Adipocyte (in vitro differentiated cells): ENCODE results near the gene SRD5A3.
A peak's percentile ranks its signal among the peaks of the same experiment; 100 is the strongest.

Source experiments
- DNase-seq: peaks from one replicate; pipeline ENCODE4 v3.0.0-alpha.2; 2015; ENCODE audit warnings: low read depth
- H3K27me3 ChIP-seq: replicated peaks from 2 replicates; pipeline ENCODE4 v1.7.0; 2013; ENCODE audit warnings: mild to moderate bottlenecking, low read length, moderate library complexity; ENCODE audit not compliant: control insufficient read depth, insufficient read depth
- H3K36me3 ChIP-seq: 2 replicates; pipeline ENCODE4 v1.7.0; 2013; ENCODE audit warnings: low read length, mild to moderate bottlenecking, moderate library complexity; ENCODE audit not compliant: control insufficient read depth, insufficient read depth, severe bottlenecking
- H3K4me1 ChIP-seq: 2 replicates; pipeline ENCODE4 v1.7.0; 2013; ENCODE audit warnings: mild to moderate bottlenecking, low read length, moderate library complexity; ENCODE audit not compliant: control insufficient read depth, insufficient read depth
- H3K4me3 ChIP-seq: 2 replicates; pipeline ENCODE4 v1.7.0; 2013; ENCODE audit warnings: mild to moderate bottlenecking, low read length, moderate library complexity
- H3K9ac ChIP-seq: 2 replicates; pipeline ENCODE4 v1.7.0; 2013; ENCODE audit warnings: mild to moderate bottlenecking, low read length, moderate library complexity
- H3K9me3 ChIP-seq: 2 replicates; pipeline ENCODE4 v1.7.0; 2013; ENCODE audit warnings: mild to moderate bottlenecking, low read length, moderate library complexity; ENCODE audit not compliant: control insufficient read depth

Gene SRD5A3

DNA sequence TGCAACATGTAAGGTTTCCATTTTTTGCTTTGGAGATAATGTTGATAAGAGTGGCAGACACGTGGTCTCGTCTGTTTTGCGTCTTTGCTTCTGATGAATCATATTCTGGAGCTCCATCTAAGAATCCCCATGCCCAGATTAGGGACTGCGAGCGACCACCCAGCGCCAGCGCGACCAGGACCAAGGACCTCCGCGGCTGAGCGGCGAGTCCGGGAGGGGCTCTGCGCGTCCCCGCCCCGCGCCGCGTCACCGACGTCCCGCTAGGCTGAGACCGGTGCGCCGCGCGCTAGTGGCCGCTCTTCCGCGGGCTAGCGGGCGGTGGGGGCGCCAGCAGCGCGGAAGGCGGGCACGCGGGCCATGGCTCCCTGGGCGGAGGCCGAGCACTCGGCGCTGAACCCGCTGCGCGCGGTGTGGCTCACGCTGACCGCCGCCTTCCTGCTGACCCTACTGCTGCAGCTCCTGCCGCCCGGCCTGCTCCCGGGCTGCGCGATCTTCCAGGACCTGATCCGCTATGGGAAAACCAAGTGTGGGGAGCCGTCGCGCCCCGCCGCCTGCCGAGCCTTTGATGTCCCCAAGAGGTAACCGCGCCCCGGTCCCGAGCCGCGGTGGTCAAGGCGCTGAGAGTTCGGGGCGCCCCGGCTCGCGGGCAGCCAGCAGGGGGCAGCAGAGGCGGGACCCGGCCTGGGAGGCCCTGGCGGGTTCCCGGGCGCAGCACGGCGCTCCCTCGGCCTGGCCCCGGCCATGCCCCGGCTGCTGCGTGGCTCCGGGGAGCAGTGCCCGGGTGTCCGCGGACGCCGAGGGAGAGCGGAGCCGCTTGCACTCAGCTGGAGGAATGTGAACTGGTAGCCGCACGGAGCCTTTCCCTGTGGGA lies at the start of gene SRD5A3:
Gene SRD5A3 (plus strand): TSS at position 263 of the 871 bp plus-strand sequence. CDS start 95 bp downstream, at position 358.
- Histone ChIP-seq H3K4me3 (peak within 1 kb of the TSS; percentile 89), H3K9me3 (no peaks in the 10 kb centered on the region), H3K9ac (peak within 1 kb of the TSS; percentile 91), H3K36me3 (no peaks in the 10 kb centered on the region), H3K27me3 (no peaks in the 10 kb centered on the region), H3K4me1 (peaks cover 36% of the 10 kb centered on the region)
- DNase-seq = peak; percentile 93

DNA sequence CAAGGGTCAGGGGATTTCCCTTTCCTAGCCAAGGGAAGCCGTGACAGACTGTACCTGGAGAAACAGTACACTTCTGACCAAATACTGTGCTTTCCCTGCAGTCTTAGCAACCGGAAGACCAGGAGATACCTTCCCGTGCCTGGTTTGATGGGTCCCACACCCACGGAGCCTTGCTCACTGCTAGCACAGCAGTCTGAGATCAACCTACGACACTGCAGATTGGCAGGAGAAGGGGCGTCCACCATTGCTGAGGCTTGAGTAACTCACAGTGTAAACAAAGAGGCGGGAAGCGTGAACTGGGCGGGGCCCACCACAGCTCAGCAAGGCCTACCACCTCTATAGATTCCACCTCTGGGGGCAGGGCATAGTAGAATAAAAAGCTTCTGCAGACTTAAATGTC lies 48.7 kb upstream of the SRD5A3 start:
- Histone ChIP-seq H3K4me3 (no peak overlapping the region), H3K9me3 (peaks cover 3% of the 10 kb centered on the region), H3K27me3 (no peaks in the 10 kb centered on the region), H3K4me1 (peaks cover 12% of the 10 kb centered on the region), H3K36me3 (no peaks in the 10 kb centered on the region), H3K9ac (no peak overlapping the region)
- no peak for DNase-seq

DNA sequence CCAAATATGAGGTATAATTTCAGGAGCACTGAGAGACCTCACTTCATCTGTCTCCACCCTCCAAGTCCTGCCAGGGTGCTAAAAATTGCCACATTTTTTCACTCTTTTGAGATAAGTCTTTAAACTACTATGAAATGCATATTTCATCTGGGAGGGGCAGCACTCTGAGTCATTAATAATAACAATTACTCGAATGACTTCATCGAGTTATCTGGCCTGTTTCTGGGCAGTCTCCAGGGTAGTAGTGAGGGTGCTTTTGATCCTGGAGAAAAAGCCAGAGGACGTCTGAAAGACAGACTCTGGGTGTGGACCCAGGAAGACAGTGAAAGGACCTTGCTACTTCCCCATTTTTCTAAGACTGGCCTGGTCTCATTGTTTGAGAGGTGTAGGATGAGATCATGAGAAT lies 42.3 kb upstream of the SRD5A3 start:
- H3K27me3 ChIP-seq = no peaks in the 10 kb centered on the region
- H3K36me3 ChIP-seq = no peaks in the 10 kb centered on the region
- no peak overlapping the region for H3K4me3 ChIP-seq
- H3K9ac ChIP-seq = no peak overlapping the region
- no peaks in the 10 kb centered on the region for H3K4me1 ChIP-seq
- H3K9me3 ChIP-seq = no peaks in the 10 kb centered on the region
- peak; percentile 35 for DNase-seq

DNA sequence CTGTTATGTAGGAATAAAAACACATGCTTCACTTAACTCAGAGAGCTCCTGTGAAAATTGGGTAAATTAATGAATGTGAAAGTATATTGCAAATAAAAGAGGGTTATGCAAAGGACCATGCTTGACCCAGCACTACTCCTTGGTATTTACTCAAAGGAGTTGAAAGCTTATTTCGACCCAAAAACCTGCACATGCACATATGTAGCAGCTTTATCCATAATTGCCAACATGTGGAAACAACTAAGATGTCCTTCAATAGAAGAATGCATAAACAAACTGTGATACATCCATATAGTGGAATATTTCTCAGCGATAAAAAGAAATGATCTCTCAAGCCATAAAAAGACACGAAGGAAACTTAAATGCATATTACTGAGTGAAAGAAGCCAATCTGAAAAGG lies 41.7 kb upstream of the SRD5A3 start:
- H3K4me3 ChIP-seq = no peak overlapping the region
- H3K9me3 ChIP-seq = no peaks in the 10 kb centered on the region
- no peaks in the 10 kb centered on the region for H3K36me3 ChIP-seq
- no peaks in the 10 kb centered on the region for H3K27me3 ChIP-seq
- peak; percentile 11 for DNase-seq
- H3K4me1 ChIP-seq = no peaks in the 10 kb centered on the region
- no peak overlapping the region for H3K9ac ChIP-seq

DNA sequence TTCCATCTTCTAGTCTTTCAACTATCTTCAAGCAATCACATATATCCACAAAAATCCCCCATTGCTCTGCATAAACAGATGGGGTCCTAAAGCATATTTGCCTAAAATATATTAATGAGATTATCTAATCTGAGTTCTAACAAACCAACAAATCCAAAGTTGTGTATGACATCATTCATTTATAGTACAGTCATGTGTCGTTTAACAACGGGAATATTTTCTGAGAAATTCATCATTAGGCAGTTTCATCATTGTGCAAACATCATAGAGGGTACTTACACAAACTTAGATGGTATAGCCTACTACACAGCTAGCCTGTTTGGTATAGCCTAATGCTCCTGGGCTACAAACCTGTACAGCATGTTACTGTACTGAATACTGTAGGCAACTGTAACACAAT lies 38.0 kb upstream of the SRD5A3 start:
- no peak overlapping the region for H3K9ac ChIP-seq
- no peaks in the 10 kb centered on the region for H3K27me3 ChIP-seq
- H3K9me3 ChIP-seq = no peaks in the 10 kb centered on the region
- no peak overlapping the region for H3K4me3 ChIP-seq
- H3K4me1 ChIP-seq = peaks cover 2% of the 10 kb centered on the region
- DNase-seq = no peak
- H3K36me3 ChIP-seq = no peaks in the 10 kb centered on the region

DNA sequence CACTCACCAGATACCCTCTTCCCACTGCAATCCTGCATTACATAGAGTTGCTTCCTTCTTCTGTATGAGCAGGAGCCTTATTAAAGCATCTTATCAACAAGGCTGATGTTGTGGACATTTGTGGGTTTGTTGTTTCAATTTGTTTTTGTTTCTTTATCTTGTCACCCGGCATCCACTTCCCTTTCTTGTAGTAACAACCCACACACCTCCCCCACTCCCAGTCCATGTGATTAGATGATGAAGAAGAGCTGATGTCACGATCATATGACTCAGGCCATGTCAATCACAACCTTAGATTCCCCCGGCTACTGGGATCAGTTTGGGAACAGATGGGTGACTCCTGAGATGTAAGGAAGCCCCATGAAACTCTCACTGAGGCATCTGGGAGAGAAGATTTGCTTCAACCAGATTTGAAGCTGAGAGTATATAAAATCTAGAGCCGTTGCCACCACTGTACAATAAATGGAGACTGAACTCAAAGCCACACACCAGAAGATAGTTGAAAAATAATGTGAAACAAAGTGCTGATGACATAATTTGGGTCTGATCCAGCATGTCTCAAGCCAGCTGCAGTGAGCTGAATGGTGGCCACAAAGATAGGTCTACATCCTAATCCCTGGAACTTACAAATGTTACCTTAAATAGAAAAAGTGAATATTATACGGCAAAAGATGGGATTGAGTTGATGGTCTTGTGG lies 34.1 kb upstream of the SRD5A3 start:
- no peak overlapping the region for H3K9ac ChIP-seq
- H3K4me1 ChIP-seq = peaks cover 2% of the 10 kb centered on the region
- H3K27me3 ChIP-seq = no peaks in the 10 kb centered on the region
- no peaks in the 10 kb centered on the region for H3K9me3 ChIP-seq
- H3K4me3 ChIP-seq = no peak overlapping the region
- no peaks in the 10 kb centered on the region for H3K36me3 ChIP-seq
- DNase-seq = no peak

DNA sequence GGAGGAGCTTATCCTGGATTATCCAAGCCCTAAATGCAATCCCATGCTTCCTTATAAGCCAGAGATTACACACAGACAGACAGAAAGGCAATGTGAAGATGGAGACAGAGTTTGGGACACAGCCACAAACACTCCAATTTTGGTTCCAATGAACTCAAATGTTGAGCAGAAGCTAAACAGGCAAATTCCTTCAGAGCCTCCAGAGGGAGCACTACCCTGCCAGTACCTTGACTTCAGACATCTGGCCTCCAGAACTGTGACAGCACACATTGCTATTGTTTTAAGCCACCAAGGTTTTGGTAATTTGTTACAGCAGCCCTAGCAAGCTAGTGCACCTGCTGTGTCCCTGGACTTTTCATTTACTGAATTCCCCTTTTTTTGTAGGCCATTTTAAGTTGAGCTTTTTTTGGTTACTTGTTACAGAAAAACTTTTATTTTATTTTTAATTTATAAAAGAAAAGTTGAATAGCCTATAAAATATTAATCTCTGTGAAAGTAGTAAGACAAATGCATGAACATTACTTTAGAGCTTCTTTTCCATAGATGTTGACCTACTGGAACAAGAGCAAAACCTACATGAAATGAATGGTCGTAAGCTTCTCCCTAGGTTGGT lies 33.4 kb upstream of the SRD5A3 start:
- H3K9ac ChIP-seq = no peak overlapping the region
- no peaks in the 10 kb centered on the region for H3K27me3 ChIP-seq
- H3K4me1 ChIP-seq = peaks cover 2% of the 10 kb centered on the region
- peak; percentile 74 for DNase-seq
- no peaks in the 10 kb centered on the region for H3K36me3 ChIP-seq
- H3K4me3 ChIP-seq = no peak overlapping the region
- no peaks in the 10 kb centered on the region for H3K9me3 ChIP-seq

DNA sequence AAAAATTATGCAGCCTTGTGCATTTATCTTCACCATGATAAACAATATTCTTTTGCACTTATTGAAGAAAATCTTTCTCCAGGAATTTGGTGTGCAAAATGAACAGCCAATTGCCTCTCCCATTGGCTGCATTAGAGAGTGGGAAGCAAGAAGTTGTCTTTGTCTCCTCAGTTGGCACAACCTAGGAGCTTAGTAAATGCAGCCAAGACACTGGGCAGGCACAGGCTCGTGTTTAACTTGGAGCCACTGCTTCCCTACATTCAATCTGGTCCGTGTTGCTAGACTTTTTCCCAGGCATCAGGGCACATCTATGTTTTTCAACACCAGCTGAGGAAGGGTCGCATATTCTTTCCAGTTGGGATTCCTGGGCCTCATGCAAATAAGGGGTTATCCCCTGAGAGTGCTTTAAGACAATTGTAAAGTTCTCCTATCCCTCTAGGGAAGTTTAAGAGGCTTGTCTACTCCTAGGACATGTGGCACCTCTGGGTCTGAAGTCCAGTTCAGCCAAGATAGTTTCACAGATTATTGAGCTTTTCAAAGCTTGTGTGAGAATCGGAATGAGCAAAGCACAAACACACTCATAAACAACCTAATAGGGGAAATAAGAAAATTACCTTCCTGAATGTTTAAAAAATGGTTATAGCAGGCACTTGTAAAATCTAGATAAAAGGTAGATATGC lies 31.8 kb upstream of the SRD5A3 start:
- no peak for DNase-seq
- H3K9ac ChIP-seq = no peak overlapping the region
- no peaks in the 10 kb centered on the region for H3K9me3 ChIP-seq

DNA sequence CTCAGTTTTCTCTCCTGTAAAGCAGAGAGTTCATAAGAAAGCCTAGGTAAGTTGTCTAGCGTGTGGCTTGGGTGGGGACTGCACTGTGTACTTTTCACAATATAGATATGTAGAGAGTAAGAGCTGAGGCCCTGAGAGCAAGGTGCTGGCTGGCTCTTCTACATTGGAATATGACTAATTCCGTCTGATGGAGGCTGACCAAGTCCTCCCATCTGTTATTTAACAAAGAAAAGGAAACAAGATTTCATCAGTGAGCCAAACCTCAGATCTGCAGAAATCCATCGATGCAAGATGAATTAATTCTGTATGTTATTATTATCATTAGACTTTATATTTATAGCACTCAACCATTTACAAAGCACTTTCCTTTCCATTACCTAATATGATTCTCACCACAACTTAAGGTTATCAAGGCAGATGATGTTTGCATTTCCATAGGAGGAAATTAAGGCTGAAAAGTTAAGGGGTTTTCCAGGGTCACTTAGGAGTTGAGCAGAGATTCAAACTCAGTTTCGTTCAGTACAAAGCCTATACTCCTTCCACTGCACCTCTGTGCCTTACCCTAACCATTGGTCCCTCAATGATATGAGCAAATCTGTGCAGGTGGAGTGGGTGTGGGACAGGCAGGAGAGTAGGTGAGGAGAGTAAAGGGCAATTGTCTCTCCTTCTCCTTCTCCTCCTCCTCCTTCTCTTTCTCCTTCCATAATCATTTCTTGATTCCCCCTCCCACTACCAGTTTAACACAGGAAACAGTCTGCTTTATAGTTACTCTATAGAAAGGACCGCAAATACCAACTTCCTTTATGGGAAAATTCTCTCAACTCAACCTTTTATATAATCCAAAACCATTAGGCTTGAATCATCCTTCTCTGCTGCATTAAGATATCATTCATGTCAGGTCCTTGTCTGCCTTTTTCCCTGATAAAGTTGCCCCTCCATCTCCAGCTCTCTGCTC lies 27.6 kb upstream of the SRD5A3 start:
- H3K36me3 ChIP-seq = no peaks in the 10 kb centered on the region
- no peak overlapping the region for H3K9ac ChIP-seq
- H3K4me3 ChIP-seq = no peak overlapping the region
- no peaks in the 10 kb centered on the region for H3K4me1 ChIP-seq
- DNase-seq = peak; percentile 8
- H3K9me3 ChIP-seq = no peaks in the 10 kb centered on the region
- H3K27me3 ChIP-seq = no peaks in the 10 kb centered on the region

More for the DNA sequence above, 31.8 kb upstream of the SRD5A3 start:
- H3K4me3 ChIP-seq = no peak overlapping the region
- H3K36me3 ChIP-seq = no peaks in the 10 kb centered on the region
- H3K27me3 ChIP-seq = no peaks in the 10 kb centered on the region
- H3K4me1 ChIP-seq = peaks cover 2% of the 10 kb centered on the region

DNA sequence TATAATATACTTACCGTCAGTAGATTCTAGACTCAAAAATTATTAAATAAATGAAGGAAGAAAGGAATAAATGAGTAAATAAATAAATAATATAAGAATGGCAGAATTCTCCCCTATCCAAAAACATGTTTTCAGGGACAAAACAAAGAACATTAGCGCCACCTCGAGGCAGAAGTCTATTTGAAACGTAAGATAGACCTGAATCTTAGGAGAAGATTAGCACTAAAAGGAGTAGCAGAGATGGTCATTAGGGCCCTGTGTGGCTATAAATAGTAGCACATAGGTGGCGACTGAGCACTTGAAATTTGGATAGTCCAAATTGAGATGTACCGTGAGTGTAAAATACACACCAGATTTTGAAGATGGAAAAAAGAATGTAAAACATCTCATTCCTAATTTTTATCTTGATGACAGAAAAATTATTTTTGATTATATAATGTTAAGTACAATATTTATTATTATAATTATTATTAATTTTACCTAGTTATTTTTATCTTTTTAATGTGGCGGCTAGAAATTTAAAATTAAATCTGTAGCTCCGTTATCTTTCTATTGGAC lies 24.3 kb upstream of the SRD5A3 start:
- peak; percentile 94 for DNase-seq
- H3K9me3 ChIP-seq = no peaks in the 10 kb centered on the region
- H3K36me3 ChIP-seq = no peaks in the 10 kb centered on the region
- H3K27me3 ChIP-seq = no peaks in the 10 kb centered on the region
- H3K9ac ChIP-seq = no peak overlapping the region
- H3K4me1 ChIP-seq = no peaks in the 10 kb centered on the region
- H3K4me3 ChIP-seq = no peak overlapping the region
